GM12878 (cell line): ENCODE results near the gene VWA8. TPM values are rescaled to one million over a fixed set of nuclear protein-coding genes. Genes with fewer than 3 reads are reported as not detected.

Experiments
- ATAC-seq: fragments of 200-7000 bp; cut with Tn5 transposase; 3 replicates; pipeline ENCODE4 v1.9.1; 2020; ENCODE audit warnings: mild to moderate bottlenecking, moderate library complexity
- BruUV-seq: library from RNA; stranded (reverse); fragments of 400-500 nt; replicated peaks from 2 replicates; lab custom pipeline; 2021; lab: Mats Ljungman, UMichigan
- CTCF ChIA-PET: fragments of 300-600 bp; sonication (Branson Sonifier 250); formaldehyde crosslinking; extraction: SDS; loops from one replicate; lab custom pipeline; 2021; ENCODE audit warnings: inconsistent platforms; lab: Yijun Ruan, JAX
- POLR2A ChIA-PET: fragments of 350-600 bp; formaldehyde crosslinking; extraction: SDS; loops from one replicate; lab custom pipeline; 2021; ENCODE audit warnings: inconsistent platforms; lab: Charles Lee
- RAD21 ChIA-PET: fragments of 300-600 bp; sonication (Branson Sonifier 250); formaldehyde crosslinking; loops from one replicate; lab custom pipeline; 2023; ENCODE audit warnings: antibody characterized with exemption; ENCODE audit not compliant: unreplicated experiment; lab: Charles Lee
- SMC1A ChIA-PET: fragments of 300-600 bp; sonication (Branson Sonifier 250); formaldehyde crosslinking; loops from one replicate; lab custom pipeline; 2023; ENCODE audit not compliant: unreplicated experiment, uncharacterized antibody; lab: Charles Lee
- DNase-seq: peaks from one replicate; pipeline ENCODE4 v3.0.0-alpha.2; 2011; ENCODE audit warnings: low read depth, low spot score
- FAIRE-seq: peaks from 3 replicates; lab custom pipeline; 2011; peaks lifted over from hg19 to GRCh38; lab: Jason Lieb, UNC
- H2AFZ ChIP-seq: 2 replicates; pipeline ENCODE4 v1.6.0; 2011; ENCODE audit warnings: low read depth, low read length, control low read depth; ENCODE audit not compliant: control insufficient read depth
- H3K27ac ChIP-seq: 2 replicates; pipeline ENCODE4 v1.5.1; 2011; ENCODE audit warnings: control low read depth; ENCODE audit not compliant: control insufficient read depth, insufficient read depth
- H3K27me3 ChIP-seq, 2 experiments: replicated peaks in 1 of 2; 2 replicates each; pipeline versions ENCODE4 v1.6.0 to v1.6.1; 2011; ENCODE audit warnings: low read length in 1 of 2; ENCODE audit not compliant: control insufficient read depth in 2 of 2, insufficient read depth in 2 of 2
- H3K36me3 ChIP-seq, 2 experiments: 2 replicates each; pipeline ENCODE4 v1.5.1; 2011; ENCODE audit warnings: low read length in 1 of 2; ENCODE audit not compliant: control insufficient read depth in 2 of 2, insufficient read depth in 2 of 2
- H3K4me1 ChIP-seq: 2 replicates; pipeline ENCODE4 v1.6.1; 2011; ENCODE audit warnings: mild to moderate bottlenecking, low read length, moderate library complexity, mixed read lengths; ENCODE audit not compliant: control insufficient read depth, insufficient read depth
- H3K4me2 ChIP-seq: 2 replicates; pipeline ENCODE4 v1.6.0; 2011; ENCODE audit warnings: control low read depth; ENCODE audit not compliant: control insufficient read depth, insufficient read depth
- H3K4me3 ChIP-seq: fragments of 200-600 bp; sonication (generic); 2 replicates; pipeline ENCODE4 v1.5.1; 2016
- H3K79me2 ChIP-seq: 2 replicates; pipeline ENCODE4 v1.6.0; 2011; ENCODE audit warnings: low read length; ENCODE audit not compliant: control insufficient read depth, insufficient read depth
- H3K9ac ChIP-seq: 2 replicates; pipeline ENCODE4 v1.8.0; 2011; ENCODE audit warnings: low read length, control low read depth, mixed read lengths; ENCODE audit not compliant: control insufficient read depth, insufficient read depth
- H3K9me3 ChIP-seq: replicated peaks from 3 replicates; pipeline ENCODE4 v1.5.1; 2011; ENCODE audit warnings: mild to moderate bottlenecking, low read length; ENCODE audit not compliant: control insufficient read depth, insufficient read depth
- H4K20me1 ChIP-seq: 2 replicates; pipeline ENCODE4 v1.6.0; 2011; ENCODE audit not compliant: control insufficient read depth, insufficient read depth
- BCL3 ChIP-seq: IDR thresholded peaks from 2 replicates; pipeline ENCODE4 v1.6.1; 2011; ENCODE audit warnings: borderline replicate concordance, low read depth, mild to moderate bottlenecking, moderate library complexity, low read length; ENCODE audit not compliant: insufficient read depth, poor library complexity, severe bottlenecking
- CHD1 ChIP-seq: IDR thresholded peaks from 2 replicates; pipeline ENCODE4 v1.6.1; 2012; ENCODE audit warnings: low read depth, low read length, improper control_type of control experiment
- ESRRA ChIP-seq: IDR thresholded peaks from 2 replicates; pipeline ENCODE4 v1.6.1; 2012; ENCODE audit warnings: mild to moderate bottlenecking, low read length, improper control_type of control experiment
- MEF2A ChIP-seq: IDR thresholded peaks from 2 replicates; pipeline ENCODE4 v1.6.1; 2011; ENCODE audit warnings: low read depth, mild to moderate bottlenecking, low read length, moderate library complexity; ENCODE audit not compliant: insufficient read depth
- NFXL1 ChIP-seq: fragments of 450-650 bp; IDR thresholded peaks from 2 replicates; pipeline ENCODE4 v1.6.1; 2017; ENCODE audit warnings: antibody characterized with exemption, mild to moderate bottlenecking, borderline replicate concordance
- PAX8 ChIP-seq: fragments of 450-650 bp; IDR thresholded peaks from 2 replicates; pipeline ENCODE4 v1.6.1; 2017; ENCODE audit warnings: mild to moderate bottlenecking, moderate library complexity
- PRDM15 ChIP-seq: fragments of 450-650 bp; formaldehyde crosslinking; IDR thresholded peaks from 2 replicates; pipeline ENCODE4 v1.4.0; 2020; ENCODE audit warnings: mild to moderate bottlenecking, moderate library complexity
- SPI1 ChIP-seq: IDR thresholded peaks from 2 replicates; pipeline ENCODE4 v1.6.1; 2011; ENCODE audit warnings: low read depth, mild to moderate bottlenecking, low read length, moderate library complexity, borderline replicate concordance; ENCODE audit not compliant: insufficient read depth
- TBL1XR1 ChIP-seq: IDR thresholded peaks from 2 replicates; pipeline ENCODE4 v1.6.1; 2012; ENCODE audit warnings: low read depth, low read length, improper control_type of control experiment
- USF1 ChIP-seq: IDR thresholded peaks from 2 replicates; pipeline ENCODE4 v1.6.1; 2011; ENCODE audit warnings: borderline replicate concordance, low read depth, mild to moderate bottlenecking, moderate library complexity, mixed read lengths, low read length; ENCODE audit not compliant: insufficient read depth; ENCODE audit errors: extremely low read length
- ZBTB33 ChIP-seq: fragments of 450-650 bp; IDR thresholded peaks from 2 replicates; pipeline ENCODE4 v1.6.1; 2017; ENCODE audit warnings: mild to moderate bottlenecking
- WGBS: methylation state at CpG from one replicate; pipeline ENCODE4 v1.1.6; 2016; ENCODE audit warnings: low lambda C conversion rate; ENCODE audit not compliant: insufficient replicate concordance, insufficient coverage; ENCODE audit errors: missing lambda C conversion rate; 5-methylcytosine and 5-hydroxymethylcytosine counted together
- in situ Hi-C: fragments of 300-500 bp; cut with MboI; formaldehyde crosslinking; loops from 9 replicates; pipeline ENCODE4 v1.14.3; 2018; ENCODE audit warnings: mixed read lengths
- intact Hi-C: fragments of 100-400 bp; cut with micrococcal nuclease; formaldehyde crosslinking; loops from one replicate; pipeline ENCODE4 v1.14.2; 2022; ENCODE audit not compliant: unreplicated experiment
- polyA plus RNA-seq, 11 experiments: library from polyadenylated mRNA; depleted of rRNA in 4 of 11; unstranded in 6 of 11; stranded (reverse) in 5 of 11; fragments of >200 nt; fragmentation: Nextera tagmentation in 4 of 11; fragmentation: Illumina TruSeq in 1 of 11; extraction: Ambion mirVana in 4 of 11; extraction: Trizol in 1 of 11; gene quantifications; 1 replicate in 1 of 11; 2 replicates in 10 of 11; pipeline versions ENCODE4 v1.2.1 to v1.2.3, GENCODE V29; 2011 to 2016; ENCODE audit warnings: inconsistent platforms in 2 of 11, missing spikeins in 2 of 11, low read depth in 1 of 11
- total RNA-seq, 4 experiments: library from RNA; depleted of rRNA in 3 of 4; stranded (reverse); fragments of >200 nt in 3 of 4; fragmentation: Illumina TruSeq in 1 of 4; extraction: Trizol in 1 of 4; gene quantifications; 2 replicates each; pipeline versions ENCODE4 v1.2.1 to v1.2.3, GENCODE V29; 2013 to 2021

VWA8 gene
- total and polyA plus RNA-seq, 10 of the 15 experiments (the other 5 are each of a cell fraction or from before 2014, with no cell fraction given) = 3.0 to 21.8 (median 13.5) TPM

- CTCF ChIA-PET = no interaction called here
- in situ Hi-C loops = no loop called here
- POLR2A ChIA-PET = no interaction called here
- intact Hi-C loops = no loop called here
- WGBS = 99% methylated on average over 4 of the region's 4 CpGs
- Histone ChIP-seq H3K4me3 (no peak overlapping the region), H3K27me3 (no peaks in the 10 kb centered on the region), H3K27ac (no peak overlapping the region), H4K20me1 (no peaks in the 10 kb centered on the region), H3K9ac (no peak overlapping the region), H3K9me3 (no peaks in the 10 kb centered on the region), H3K36me3 (no peaks in the 10 kb centered on the region), H2AFZ (no peak overlapping the region), H3K79me2 (no peaks in the 10 kb centered on the region), H3K4me1 (no peaks in the 10 kb centered on the region), H3K4me2 (no peak overlapping the region)
- TF ChIP-seq ESRRA = no peak
- no peak for TF ChIP-seq NFXL1
- no peak for TF ChIP-seq USF1
- TF ChIP-seq SPI1 = no peak
- TF ChIP-seq MEF2A = no peak
- TF ChIP-seq TBL1XR1 = no peak
- TF ChIP-seq PRDM15 (CRISPR knock-in tag) = no peak
- TF ChIP-seq ZBTB33 = no peak
- TF ChIP-seq CHD1 = no peak
- no peak for TF ChIP-seq PAX8
- no peak for TF ChIP-seq BCL3
- no TSS peak for BruUV-seq
- ATAC-seq (no peak), DNase-seq (no peak), FAIRE-seq (no peak)
- SMC1A ChIA-PET = no interaction called here
- RAD21 ChIA-PET = no interaction called here
Observed at GRCh38 chr13:41708713-41709112, 252.2 kb downstream of the VWA8 start.
